Natural killer cell (primary cell): ENCODE results near the gene GSTA2. TPM values are rescaled to one million over a fixed set of nuclear protein-coding genes. Genes with fewer than 3 reads are reported as not detected.
"Not testable (repeated sequence)": the region's sequence is repeated elsewhere in the genome, so short reads cannot be mapped to it uniquely, and the experiment has no call there.

Source experiments
- ATAC-seq, 3 donors: fragments of 150-1000 bp in 2 of 3; fragments of 200-7000 bp in 1 of 3; cut with Tn5 transposase; 1 replicate in 1 of 3; 2 replicates in 2 of 3; pipeline ENCODE4 v1.10.0; 2021; ENCODE audit warnings: mild to moderate bottlenecking in 2 of 3, moderate library complexity in 2 of 3
- DNase-seq, 2 donors: peaks; one replicate each; pipeline versions ENCODE4 v3.0.0 to v3.0.0-alpha.2; 2013 to 2021; ENCODE audit warnings: mixed read lengths in 1 of 2
- H3K27ac ChIP-seq: one replicate; pipeline ENCODE4 v1.5.1; 2013; ENCODE audit warnings: mild to moderate bottlenecking, low read length
- H3K27me3 ChIP-seq: one replicate; pipeline ENCODE4 v1.6.1; 2013; ENCODE audit warnings: low read length; ENCODE audit not compliant: control insufficient read depth, insufficient read depth
- H3K36me3 ChIP-seq: one replicate; pipeline ENCODE4 v1.6.1; 2013; ENCODE audit warnings: low read length; ENCODE audit not compliant: control insufficient read depth, insufficient read depth
- H3K4me1 ChIP-seq: one replicate; pipeline ENCODE4 v1.6.1; 2013; ENCODE audit warnings: low read length; ENCODE audit not compliant: control insufficient read depth, insufficient read depth
- H3K4me3 ChIP-seq: one replicate; pipeline ENCODE4 v1.5.1; 2013; ENCODE audit warnings: low read length
- H3K9me3 ChIP-seq: one replicate; pipeline ENCODE4 v1.6.1; 2013; ENCODE audit warnings: low read length; ENCODE audit not compliant: control insufficient read depth, insufficient read depth
- H3K27ac Mint-ChIP-seq, 2 donors: one replicate each; pipeline ENCODE4 v1.8.0; 2022; ENCODE audit warnings: mild to moderate bottlenecking in 2 of 2, mixed read lengths in 2 of 2, moderate library complexity in 1 of 2
- H3K27me3 Mint-ChIP-seq, 2 donors: one replicate each; pipeline ENCODE4 v1.8.0; 2022; ENCODE audit warnings: low read depth in 2 of 2, mixed read lengths in 2 of 2
- H3K36me3 Mint-ChIP-seq: one replicate; pipeline ENCODE4 v1.8.0; 2022; ENCODE audit warnings: mixed read lengths
- H3K4me1 Mint-ChIP-seq, 2 donors: one replicate each; pipeline ENCODE4 v1.8.0; 2022; ENCODE audit warnings: mixed read lengths in 2 of 2
- H3K4me3 Mint-ChIP-seq: one replicate; pipeline ENCODE4 v1.8.0; 2022; ENCODE audit warnings: mild to moderate bottlenecking, moderate library complexity, mixed read lengths
- H3K9me3 Mint-ChIP-seq, 2 donors: one replicate each; pipeline ENCODE4 v1.8.0; 2022; ENCODE audit warnings: mixed read lengths in 2 of 2
- CTCF ChIP-seq: fragments of 200-600 bp; IDR thresholded peaks from one replicate; pipeline ENCODE4 v1.8.0; 2022; ENCODE audit warnings: antibody characterized with exemption
- WGBS: methylation state at CpG from one replicate; pipeline ENCODE4 v1.1.7; 2013; ENCODE audit warnings: missing lambda C conversion rate; ENCODE audit not compliant: insufficient coverage; 5-methylcytosine and 5-hydroxymethylcytosine counted together
- intact Hi-C: fragments of 100-400 bp; cut with micrococcal nuclease; formaldehyde crosslinking; loops from one replicate; pipeline ENCODE4 v1.14.2; 2022
- total RNA-seq, 4 donors: library from RNA; stranded (reverse); fragments of 120-200 nt in 1 of 4; gene quantifications; one replicate each; pipeline versions ENCODE4 v1.2.3 to v1.2.4, GENCODE V29; 2013 to 2022

Gene GSTA2
- total RNA-seq, 3 donors from 2014 or later (not counting 1 experiment from before 2014, with no cell fraction given), result not detected

GRCh38 chr6:52706001-52706400 is 57.3 kb downstream of the GSTA2 start:
- no peak for DNase-seq
- ATAC-seq, result no peak
- Histone ChIP-seq H3K4me3 (no peak overlapping the region), H3K27ac (no peak overlapping the region), H3K36me3 (no peaks in the 10 kb centered on the region), H3K4me1 (no peaks in the 10 kb centered on the region), H3K9me3 (no peaks in the 10 kb centered on the region), H3K27me3 (no peaks in the 10 kb centered on the region)
- WGBS, result 100% methylated on average over 3 of the region's 3 CpGs
- no peak for TF ChIP-seq CTCF
- Mint-ChIP-seq H3K36me3 (no peaks in the 10 kb centered on the region), H3K4me3 (no peak overlapping the region), H3K27ac (no peak overlapping the region), H3K27me3 (peaks cover 12 to 27% of the 10 kb centered on the region in 2 donors), H3K4me1 (no peaks in the 10 kb centered on the region), H3K9me3 (no peaks in the 10 kb centered on the region)
- intact Hi-C loops, result no loop called here

- H3K27me3 ChIP-seq, H3K4me1 Mint-ChIP-seq, H3K36me3 Mint-ChIP-seq, H3K9me3 Mint-ChIP-seq, ATAC-seq, H3K9me3 ChIP-seq, H3K27ac Mint-ChIP-seq, H3K4me1 ChIP-seq, H3K27ac ChIP-seq, DNase-seq, H3K4me3 ChIP-seq, H3K36me3 ChIP-seq, H3K4me3 Mint-ChIP-seq, intact Hi-C loops: not testable (repeated sequence)
- H3K27me3 Mint-ChIP-seq, result peaks cover 12 to 22% of the 10 kb centered on the region in 2 donors
- WGBS, result 91% methylated on average over 6 of the region's 6 CpGs
Measured at GRCh38 chr6:52704781-52705502, 58.3 kb downstream of the GSTA2 start.

GRCh38 chr6:52704060-52704459 is 59.2 kb downstream of the GSTA2 start:
- TF ChIP-seq CTCF, result no peak
- H3K9me3 ChIP-seq, result no peaks in the 10 kb centered on the region
- H3K4me3 ChIP-seq, result no peak overlapping the region
- no peaks in the 10 kb centered on the region for H3K4me1 ChIP-seq
- no peaks in the 10 kb centered on the region for H3K4me1 Mint-ChIP-seq
- ATAC-seq, result no peak
- intact Hi-C loops, result no loop called here
- no peak overlapping the region for H3K27ac Mint-ChIP-seq
- no peak for DNase-seq
- peaks cover 12 to 27% of the 10 kb centered on the region in 2 donors for H3K27me3 Mint-ChIP-seq
- H3K27me3 ChIP-seq, result no peaks in the 10 kb centered on the region
- H3K4me3 Mint-ChIP-seq, result no peak overlapping the region
- H3K36me3 Mint-ChIP-seq, result no peaks in the 10 kb centered on the region
- H3K27ac ChIP-seq, result no peak overlapping the region
- no peaks in the 10 kb centered on the region for H3K9me3 Mint-ChIP-seq
- no peaks in the 10 kb centered on the region for H3K36me3 ChIP-seq

Other genes starting within 250 kb of the GSTA2 start
- gene TRAM2, start 186.4 kb downstream of the GSTA2 start, total RNA-seq, result 10 to 100 TPM; 16.2 to 20.0 (median 19.2) TPM
- 1 to 10 TPM; 4.8 to 5.6 (median 5.3) TPM for gene TMEM14A, start 92.4 kb downstream of the GSTA2 start, total RNA-seq
- gene GSTA1, start 40.3 kb upstream of the GSTA2 start, total RNA-seq, result not detected
- not detected for gene GSTA5, start 77.3 kb upstream of the GSTA2 start, total RNA-seq
- gene GSTA3, start 146.2 kb upstream of the GSTA2 start, total RNA-seq, result not detected
- gene GSTA4, start 231.8 kb upstream of the GSTA2 start, total RNA-seq, result 1 to 10 TPM in 2 of 3 donors, under 1 TPM in 1; 0.55 to 2.5 (median 1.8) TPM